Measurements from ENCODE around the gene SHMT2. TPM values are rescaled to one million over a fixed set of nuclear protein-coding genes. Genes with fewer than 3 reads are reported as not detected.

The SHMT2 gene
- total RNA-seq, 1 experiment from 2014 or later, result 291 TPM

DNA sequence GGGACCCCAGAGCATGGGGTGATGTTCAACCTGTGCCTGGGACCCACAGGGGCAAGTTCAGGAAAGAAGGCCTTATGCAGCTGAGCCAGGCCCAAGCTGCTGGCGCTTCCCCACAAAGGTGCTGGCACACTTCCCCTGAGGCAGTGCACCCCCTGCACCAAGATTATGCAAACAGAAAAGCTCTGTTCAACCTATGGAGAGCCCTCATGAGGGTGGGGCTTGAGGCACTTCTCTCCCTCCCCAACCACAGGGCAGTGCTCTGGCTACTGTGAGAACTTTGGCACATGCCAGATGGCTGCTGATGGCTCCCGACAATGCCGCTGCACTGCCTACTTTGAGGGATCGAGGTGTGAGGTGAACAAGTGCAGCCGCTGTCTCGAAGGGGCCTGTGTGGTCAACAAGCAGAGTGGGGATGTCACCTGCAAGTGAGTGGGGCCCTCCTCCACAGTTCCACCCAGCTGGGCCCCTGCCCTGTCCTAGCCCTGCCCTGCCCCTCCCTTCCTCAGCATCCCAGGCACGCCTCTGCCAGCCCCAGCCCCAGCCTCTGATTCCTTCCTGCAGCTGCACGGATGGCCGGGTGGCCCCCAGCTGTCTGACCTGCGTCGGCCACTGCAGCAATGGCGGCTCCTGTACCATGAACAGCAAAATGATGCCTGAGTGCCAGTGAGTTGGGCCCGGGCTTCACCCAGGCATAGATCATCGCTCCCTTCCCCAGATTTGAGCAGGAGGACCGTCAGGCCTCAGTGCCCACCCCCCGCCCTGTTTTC lies 18.4 kb upstream of the SHMT2 start:
- in situ Hi-C loops (cut with HindIII; ENCODE audit: low pct_unique_long_range_greater_than_20kb, low sequenced_read_pairs), result no loop called here

GRCh38 chr12:57211791-57212700 lies 17.5 kb upstream of the SHMT2 start:
- in situ Hi-C loops (cut with HindIII; ENCODE audit: low pct_unique_long_range_greater_than_20kb, low sequenced_read_pairs), result no loop called here

More for the DNA sequence above, 18.4 kb upstream of the SHMT2 start:
- no peak for DNase-seq (ENCODE audit: low read depth)

GRCh38 chr12:57212701-57213057 lies 16.8 kb upstream of the SHMT2 start:
- in situ Hi-C loops (cut with HindIII; ENCODE audit: low pct_unique_long_range_greater_than_20kb, low sequenced_read_pairs), result no loop called here
- DNase-seq (ENCODE audit: low read depth), result no peak

More at GRCh38 chr12:57211791-57212700, 17.5 kb upstream of the SHMT2 start:
- DNase-seq (ENCODE audit: low read depth), result no peak

- in situ Hi-C loops (cut with HindIII; ENCODE audit: low pct_unique_long_range_greater_than_20kb, low sequenced_read_pairs), result no loop called here
These were observed 16.3 kb upstream of the SHMT2 start for GRCh38 chr12:57213058-57213715.

GRCh38 chr12:57213763-57214397 lies 15.6 kb upstream of the SHMT2 start:
- in situ Hi-C loops (cut with HindIII; ENCODE audit: low pct_unique_long_range_greater_than_20kb, low sequenced_read_pairs), result no loop called here
- DNase-seq (ENCODE audit: low read depth), result peak; percentile 44

More at GRCh38 chr12:57213058-57213715, 16.3 kb upstream of the SHMT2 start:
- DNase-seq (ENCODE audit: low read depth), result peak; percentile 86

DNA sequence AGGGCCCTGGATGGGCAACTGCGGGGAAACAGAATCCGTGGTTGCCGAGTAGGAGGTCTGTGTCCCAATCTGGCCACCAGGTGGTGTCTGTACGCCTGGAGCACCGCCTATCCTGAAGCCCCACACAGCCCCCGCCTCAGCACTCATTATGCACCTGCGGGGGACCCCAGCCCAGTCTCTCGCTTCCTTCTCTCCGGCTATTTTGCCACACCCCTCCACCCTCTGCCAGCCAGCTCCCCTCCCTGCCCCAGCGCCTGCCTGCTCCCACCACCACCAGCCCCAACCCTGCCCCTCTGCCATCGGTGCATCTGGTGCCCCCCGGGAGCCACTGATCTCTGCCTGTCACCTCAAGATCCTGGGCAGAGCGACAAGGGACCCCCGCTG lies 15.1 kb upstream of the SHMT2 start:
- in situ Hi-C loops (cut with HindIII; ENCODE audit: low pct_unique_long_range_greater_than_20kb, low sequenced_read_pairs), result no loop called here
- no peak for DNase-seq (ENCODE audit: low read depth)

GRCh38 chr12:57215065-57215464 lies 14.4 kb upstream of the SHMT2 start:
- in situ Hi-C loops (cut with HindIII; ENCODE audit: low pct_unique_long_range_greater_than_20kb, low sequenced_read_pairs), result no loop called here
- no peak for DNase-seq (ENCODE audit: low read depth)

GRCh38 chr12:57215668-57216013 lies 13.9 kb upstream of the SHMT2 start:
- in situ Hi-C loops (cut with HindIII; ENCODE audit: low pct_unique_long_range_greater_than_20kb, low sequenced_read_pairs), result no loop called here
- no peak for DNase-seq (ENCODE audit: low read depth)

GRCh38 chr12:57216014-57216911 lies 13.2 kb upstream of the SHMT2 start, which contains the start of gene NXPH4:
NXPH4 (plus strand) TSS chr12:57216794; CDS start chr12:57216970, 176 bp downstream.
- peak; percentile 34 for DNase-seq (ENCODE audit: low read depth)
- in situ Hi-C loops (cut with HindIII; ENCODE audit: low pct_unique_long_range_greater_than_20kb, low sequenced_read_pairs), result no loop called here

DNA sequence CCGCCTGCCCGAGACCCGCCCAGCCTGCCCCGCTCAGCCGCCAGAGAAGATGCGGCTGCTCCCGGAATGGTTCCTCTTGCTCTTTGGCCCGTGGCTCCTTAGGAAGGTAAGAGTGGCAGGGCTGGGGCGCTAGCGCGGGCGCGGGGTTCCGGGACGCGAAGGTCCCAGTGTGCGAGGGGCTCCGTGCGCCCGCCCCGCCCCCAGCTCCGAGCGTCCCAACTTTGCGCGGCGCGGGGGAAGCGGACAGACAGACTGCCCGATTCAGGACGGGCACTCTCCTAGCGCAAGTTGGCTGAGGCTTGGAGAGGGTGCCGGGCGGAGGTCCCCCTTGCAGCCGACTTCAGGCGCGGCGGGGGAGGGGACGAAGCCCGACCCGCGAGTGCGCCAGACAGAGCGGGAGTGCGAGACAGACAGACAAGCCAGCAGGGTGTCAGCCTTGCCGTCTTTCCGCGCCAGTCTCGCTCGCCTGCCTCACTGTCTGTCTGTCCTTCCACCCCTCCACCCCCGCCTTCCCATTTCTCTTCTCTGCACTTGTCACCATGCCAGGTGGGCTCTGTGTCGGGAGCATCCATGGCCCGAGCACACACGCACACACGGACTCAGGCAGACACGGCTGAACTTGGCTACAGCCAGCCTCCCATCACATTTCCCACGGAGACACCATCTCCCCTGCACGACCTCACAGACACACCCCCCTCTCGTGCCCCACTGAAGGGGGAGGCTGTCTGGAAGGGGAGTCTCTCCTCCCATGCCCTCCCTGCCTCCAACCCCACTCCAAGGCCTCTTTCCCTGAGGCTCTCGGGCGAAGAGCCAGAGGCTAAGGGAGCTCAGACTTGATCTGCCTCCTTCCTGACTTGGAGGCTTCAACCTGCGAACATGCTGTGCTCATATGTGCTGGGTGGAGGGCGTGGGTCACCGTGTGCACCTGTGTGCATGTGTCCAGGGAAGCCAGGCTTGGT lies 12.3 kb upstream of the SHMT2 start:
- DNase-seq (ENCODE audit: low read depth), result no peak
- in situ Hi-C loops (cut with HindIII; ENCODE audit: low pct_unique_long_range_greater_than_20kb, low sequenced_read_pairs), result no loop called here

- no peak for DNase-seq (ENCODE audit: low read depth)
- in situ Hi-C loops (cut with HindIII; ENCODE audit: low pct_unique_long_range_greater_than_20kb, low sequenced_read_pairs), result no loop called here
These were observed 11.3 kb upstream of the SHMT2 start for GRCh38 chr12:57218030-57218853.

DNA sequence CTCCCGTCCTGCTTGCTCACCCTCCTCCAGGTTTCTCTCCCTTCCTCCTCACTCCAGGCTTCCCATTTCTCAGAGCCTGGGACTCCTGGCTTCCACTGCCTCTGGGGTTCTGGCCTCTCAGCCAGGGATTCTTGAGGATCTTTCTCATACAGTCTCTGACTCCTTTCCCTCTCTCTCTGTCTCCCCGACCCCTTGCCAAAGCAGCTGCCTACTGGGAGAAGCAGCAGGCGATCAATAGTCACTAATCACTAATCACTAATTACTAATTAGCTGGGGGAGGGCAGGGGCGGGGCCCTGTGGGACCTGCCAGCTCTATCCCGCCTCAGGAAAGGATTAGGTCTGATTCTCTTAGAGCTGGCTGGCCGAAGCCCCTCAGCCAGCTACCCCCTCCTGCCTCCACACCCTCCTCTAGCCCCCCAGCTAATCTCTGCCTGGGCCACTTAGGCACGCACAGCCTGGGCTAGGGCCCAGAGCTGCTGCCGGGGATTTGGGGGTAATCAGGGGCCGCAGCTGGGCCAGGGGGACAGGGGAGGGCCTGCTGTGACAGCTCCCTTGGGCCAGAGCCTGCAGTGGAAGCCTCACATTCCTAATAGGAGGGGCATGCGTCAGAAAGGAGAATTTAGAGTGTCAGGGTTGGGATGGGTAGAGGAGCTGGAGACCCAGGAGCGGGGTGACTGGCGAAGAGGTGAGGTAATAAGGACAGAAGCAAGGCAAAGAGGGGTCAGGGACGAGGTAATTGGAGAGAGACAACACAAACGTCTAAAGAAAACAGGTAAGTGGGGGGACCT lies 10.1 kb upstream of the SHMT2 start:
- in situ Hi-C loops (cut with HindIII; ENCODE audit: low pct_unique_long_range_greater_than_20kb, low sequenced_read_pairs), result no loop called here

DNA sequence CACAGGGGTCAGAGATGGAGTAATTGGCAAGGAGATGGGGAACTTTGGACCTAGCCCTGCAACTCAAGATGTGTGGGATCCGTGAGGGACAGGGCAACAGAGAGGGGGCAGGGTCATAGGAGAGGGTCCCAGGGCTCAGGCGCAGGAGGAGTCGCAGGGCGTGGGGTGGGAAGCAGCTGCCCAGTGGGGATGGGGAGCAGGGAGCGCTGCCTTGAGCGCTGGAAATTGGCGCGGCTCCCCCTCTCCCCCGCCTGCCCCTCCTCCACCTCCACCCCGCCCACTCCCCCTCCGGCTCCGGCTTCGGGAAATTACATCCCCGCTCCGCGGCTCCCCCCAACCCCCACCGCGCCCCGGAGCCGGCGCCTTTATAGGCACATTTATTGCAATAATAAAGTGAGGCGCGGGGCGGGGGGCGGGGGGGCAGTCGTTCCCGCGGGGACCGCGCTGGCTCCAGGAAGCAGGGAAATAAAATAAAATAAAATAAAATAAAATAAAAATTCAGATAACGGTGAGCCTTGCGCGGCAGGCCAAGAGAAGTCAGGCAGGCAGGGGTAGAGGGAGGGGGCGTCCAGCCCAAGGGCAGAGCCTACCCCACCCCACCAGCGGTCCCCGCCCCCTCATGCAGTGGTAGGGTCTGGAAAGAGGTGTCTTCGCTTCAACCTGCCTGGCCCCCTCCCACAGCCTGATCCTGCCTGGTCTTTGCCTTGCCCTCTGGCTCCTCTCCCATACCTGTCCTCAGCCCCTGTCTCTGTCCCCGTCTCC lies 9.3 kb upstream of the SHMT2 start:
- no peak for DNase-seq (ENCODE audit: low read depth)
- in situ Hi-C loops (cut with HindIII; ENCODE audit: low pct_unique_long_range_greater_than_20kb, low sequenced_read_pairs), result no loop called here

More for the DNA sequence above, 10.1 kb upstream of the SHMT2 start:
- DNase-seq (ENCODE audit: low read depth), result no peak

GRCh38 chr12:57220770-57221168 lies 8.7 kb upstream of the SHMT2 start:
- in situ Hi-C loops (cut with HindIII; ENCODE audit: low pct_unique_long_range_greater_than_20kb, low sequenced_read_pairs), result no loop called here
- no peak for DNase-seq (ENCODE audit: low read depth)
